Activated T-cell treated with anti-CD3 and anti-CD28 coated beads, Interleukin-2, amount 50 U/mL, for 72 hours (primary cell): ENCODE data around the gene ADGRL1. TPM values are rescaled to one million over a fixed set of nuclear protein-coding genes. Genes with fewer than 3 reads are reported as not detected.
A peak's percentile ranks its signal among the peaks of the same experiment; 100 is the strongest.
"Not testable (repeated sequence)": the region's sequence is repeated elsewhere in the genome, so short reads cannot be mapped to it uniquely, and the experiment has no call there.

Experiments
- ATAC-seq, 2 donors: fragments of 150-1000 bp; cut with Tn5 transposase; replicated peaks in 1 of 2; 2 replicates each; pipeline ENCODE4 v1.10.0; 2021; ENCODE audit warnings: moderate library complexity in 2 of 2, mild to moderate bottlenecking in 1 of 2
- DNase-seq, 2 donors: peaks; one replicate each; pipeline ENCODE4 v3.0.0; 2021 to 2022; ENCODE audit warnings: mixed read lengths in 1 of 2
- H3K27ac Mint-ChIP-seq: one replicate; pipeline ENCODE4 v1.8.0; 2022; ENCODE audit warnings: mild to moderate bottlenecking, moderate library complexity, mixed read lengths
- H3K27me3 Mint-ChIP-seq: one replicate; pipeline ENCODE4 v1.8.0; 2022; ENCODE audit warnings: low read depth, mixed read lengths
- H3K36me3 Mint-ChIP-seq, 2 donors: one replicate each; pipeline ENCODE4 v1.8.0; 2022; ENCODE audit warnings: mixed read lengths in 2 of 2, mild to moderate bottlenecking in 1 of 2; ENCODE audit not compliant: insufficient read depth in 2 of 2
- H3K4me1 Mint-ChIP-seq: one replicate; pipeline ENCODE4 v1.8.0; 2022; ENCODE audit warnings: low read depth, mixed read lengths
- H3K4me3 Mint-ChIP-seq, 2 donors: one replicate each; pipeline ENCODE4 v1.8.0; 2022; ENCODE audit warnings: mild to moderate bottlenecking in 2 of 2, mixed read lengths in 2 of 2, moderate library complexity in 2 of 2
- H3K9me3 Mint-ChIP-seq, 2 donors: one replicate each; pipeline ENCODE4 v1.8.0; 2022; ENCODE audit warnings: mixed read lengths in 2 of 2
- total RNA-seq, 2 donors: library from RNA; stranded (reverse); gene quantifications; one replicate each; pipeline ENCODE4 v1.2.3, GENCODE V29; 2022

The ADGRL1 gene
- total RNA-seq, 2 donors from 2014 or later, result 15.0 to 21.2 TPM

DNA sequence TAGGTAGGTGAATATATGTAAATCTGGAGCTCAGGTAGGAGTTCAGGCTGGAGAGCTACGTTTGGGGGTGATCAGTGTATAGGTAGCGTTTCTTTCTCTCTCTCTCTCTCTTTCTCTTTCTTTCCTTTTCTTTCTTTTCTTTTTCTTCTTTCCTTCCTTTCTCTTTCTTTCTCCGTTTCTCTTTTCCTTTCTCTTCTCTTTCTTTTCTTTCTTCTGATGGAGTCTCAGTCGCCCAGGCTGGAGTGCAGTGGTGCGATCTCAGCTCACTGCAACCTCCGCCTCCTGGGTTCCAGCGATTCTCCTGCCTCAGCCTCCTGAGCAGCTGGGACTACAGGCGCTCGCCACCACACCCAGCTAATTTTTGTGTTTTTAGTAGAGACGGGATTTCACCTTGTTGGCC is 59.8 kb downstream of the ADGRL1 start:
- H3K27me3 Mint-ChIP-seq, H3K27ac Mint-ChIP-seq, H3K9me3 Mint-ChIP-seq, DNase-seq, H3K4me3 Mint-ChIP-seq, ATAC-seq, H3K36me3 Mint-ChIP-seq: not testable (repeated sequence)
- peaks cover 47% of the 10 kb centered on the region for H3K4me1 Mint-ChIP-seq

- H3K4me1 Mint-ChIP-seq, result peaks cover 47% of the 10 kb centered on the region
- H3K4me3 Mint-ChIP-seq, result no peak overlapping the region
- DNase-seq (no peak), ATAC-seq (no peak)
- H3K36me3 Mint-ChIP-seq, result no peaks in the 10 kb centered on the region
- no peaks in the 10 kb centered on the region for H3K9me3 Mint-ChIP-seq
- no peaks in the 10 kb centered on the region for H3K27me3 Mint-ChIP-seq
- no peak overlapping the region for H3K27ac Mint-ChIP-seq
These were observed 60.6 kb downstream of the ADGRL1 start for GRCh38 chr19:14145381-14145780.

DNA sequence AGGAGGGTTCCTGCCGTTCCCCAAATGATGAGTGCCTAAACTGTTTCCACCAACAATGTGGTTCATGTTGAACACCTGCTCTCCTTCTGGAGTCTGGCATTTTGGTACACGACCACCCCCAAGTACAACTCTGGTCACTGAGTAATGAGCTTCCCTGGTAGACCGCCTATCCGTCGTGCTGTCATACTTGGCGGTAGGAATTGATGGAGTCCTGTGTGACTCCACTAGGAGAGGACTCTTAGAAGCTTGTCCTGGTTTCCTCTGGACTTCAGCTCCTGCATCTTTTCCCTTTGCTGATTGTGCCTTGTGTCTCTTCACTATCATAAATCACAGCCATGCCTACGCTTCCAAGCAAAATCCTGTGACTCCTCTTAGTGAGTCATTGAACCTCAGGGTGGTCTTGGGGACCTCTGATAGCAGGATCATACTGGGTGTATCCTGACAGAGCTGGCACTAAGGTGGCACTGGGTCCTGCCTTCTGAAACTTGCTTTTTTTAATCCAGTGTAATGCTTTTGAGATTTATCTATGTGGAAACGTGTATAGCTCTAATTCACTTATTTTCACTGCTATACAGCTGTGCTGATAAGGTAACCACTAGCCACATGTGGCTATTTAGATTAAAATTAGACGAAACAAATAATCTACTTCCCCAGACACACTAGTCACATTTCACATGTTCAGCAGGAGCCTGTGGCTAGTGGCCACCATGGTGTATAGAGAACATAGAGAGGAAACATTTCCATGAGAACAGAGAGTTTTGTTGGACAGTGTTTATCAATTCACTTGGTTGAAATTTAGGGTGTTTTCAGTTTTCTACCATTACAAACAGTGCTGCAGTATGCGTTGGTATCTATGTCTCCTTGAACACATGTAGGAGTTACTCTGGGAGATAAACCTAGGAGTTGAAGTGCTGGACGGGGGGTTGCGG is 63.4 kb downstream of the ADGRL1 start:
- H3K27me3 Mint-ChIP-seq, result no peaks in the 10 kb centered on the region
- DNase-seq, result no peak

GRCh38 chr19:14141041-14141440 is 64.9 kb downstream of the ADGRL1 start:
- Mint-ChIP-seq H3K36me3 (peaks cover 0 to 2% of the 10 kb centered on the region in 2 donors), H3K9me3 (no peaks in the 10 kb centered on the region), H3K4me3 (no peak overlapping the region), H3K27me3 (no peaks in the 10 kb centered on the region), H3K4me1 (peaks cover 36% of the 10 kb centered on the region), H3K27ac (no peak overlapping the region)
- ATAC-seq (no peak), DNase-seq (no peak)

More for the DNA sequence above, 63.4 kb downstream of the ADGRL1 start:
- Mint-ChIP-seq H3K27ac (no peak overlapping the region), H3K4me3 (no peak overlapping the region), H3K36me3 (peaks cover 0 to 2% of the 10 kb centered on the region in 2 donors), H3K9me3 (no peaks in the 10 kb centered on the region), H3K4me1 (peaks cover 39% of the 10 kb centered on the region)
- no peak for ATAC-seq

GRCh38 chr19:14139944-14140343 is 66.0 kb downstream of the ADGRL1 start:
- ATAC-seq, result no peak
- no peaks in the 10 kb centered on the region for H3K27me3 Mint-ChIP-seq
- no peak overlapping the region for H3K27ac Mint-ChIP-seq
- no peak overlapping the region for H3K4me3 Mint-ChIP-seq
- peaks cover 39% of the 10 kb centered on the region for H3K4me1 Mint-ChIP-seq
- no peak for DNase-seq
- H3K9me3 Mint-ChIP-seq, result no peaks in the 10 kb centered on the region
- peaks cover 1 to 6% of the 10 kb centered on the region in 2 donors for H3K36me3 Mint-ChIP-seq

DNA sequence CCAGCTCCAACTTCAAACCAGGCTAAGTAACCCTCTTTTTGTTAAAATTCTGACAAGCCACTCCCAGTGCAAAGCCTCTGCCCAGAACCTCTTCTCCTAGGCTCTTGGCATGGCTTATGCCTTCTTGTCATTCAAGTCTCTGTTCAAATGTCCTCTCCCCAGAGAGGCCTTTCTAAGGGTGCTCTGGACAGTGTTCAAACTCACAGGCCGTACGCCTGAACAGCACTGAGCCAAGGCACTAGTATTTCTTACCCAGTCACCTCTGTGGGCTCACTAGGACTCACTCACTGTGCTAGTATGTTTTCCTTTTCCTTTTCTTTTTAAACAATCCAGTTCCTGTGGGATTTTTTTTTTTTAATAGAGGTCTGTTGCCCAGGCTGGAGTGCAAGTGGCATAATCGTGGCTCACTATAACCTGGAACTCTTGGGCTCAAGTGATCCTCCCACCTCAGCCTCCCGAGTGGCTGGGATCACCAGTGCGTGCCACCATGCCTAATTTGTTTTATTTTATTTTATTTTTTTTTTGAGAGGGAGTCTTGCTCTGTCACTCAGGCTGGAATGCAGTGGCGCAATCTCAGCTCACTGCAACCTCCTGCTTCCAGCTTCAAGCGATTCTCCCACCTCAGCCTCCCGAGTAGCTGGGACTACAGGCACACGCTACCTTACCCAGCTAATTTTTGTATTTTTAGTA is 67.2 kb downstream of the ADGRL1 start:
- peaks cover 4 to 14% of the 10 kb centered on the region in 2 donors for H3K36me3 Mint-ChIP-seq

GRCh38 chr19:14136509-14137281 is 69.3 kb downstream of the ADGRL1 start, which contains the start of gene ASF1B:
TSS of gene ASF1B (minus strand) at chr19:14136589. CDS start at chr19:14136456, 133 bp downstream.
- peak within 1 kb of the TSS; percentile 78 for H3K27ac Mint-ChIP-seq
- H3K27me3 Mint-ChIP-seq, result no peaks in the 10 kb centered on the region
- H3K4me1 Mint-ChIP-seq, result peaks cover 44% of the 10 kb centered on the region
- H3K4me3 Mint-ChIP-seq, result peak within 1 kb of the TSS; percentile 71 to 85
- DNase-seq (peak; percentile 98 to 99), ATAC-seq (peak; percentile 84 to 85)
- H3K36me3 Mint-ChIP-seq, result peaks cover 11 to 15% of the 10 kb centered on the region in 2 donors
- H3K9me3 Mint-ChIP-seq, result no peaks in the 10 kb centered on the region

More for the DNA sequence above, 67.2 kb downstream of the ADGRL1 start:
- Mint-ChIP-seq H3K27ac (peak overlapping the region; percentile 78), H3K4me1 (peaks cover 49% of the 10 kb centered on the region), H3K4me3 (peak overlapping the region; percentile 56 to 64), H3K9me3 (no peaks in the 10 kb centered on the region), H3K27me3 (no peaks in the 10 kb centered on the region)
- ATAC-seq, result no peak
- DNase-seq, result no peak

GRCh38 chr19:14135985-14136508 is 69.9 kb downstream of the ADGRL1 start:
- peak overlapping the region; percentile 71 to 85 for H3K4me3 Mint-ChIP-seq
- no peaks in the 10 kb centered on the region for H3K27me3 Mint-ChIP-seq
- peak in 1 of 2 donors; percentile 16 for DNase-seq
- H3K4me1 Mint-ChIP-seq, result peaks cover 43% of the 10 kb centered on the region
- H3K27ac Mint-ChIP-seq, result peak overlapping the region; percentile 78
- H3K36me3 Mint-ChIP-seq, result peaks cover 11 to 16% of the 10 kb centered on the region in 2 donors
- no peaks in the 10 kb centered on the region for H3K9me3 Mint-ChIP-seq
- ATAC-seq, result no peak

DNA sequence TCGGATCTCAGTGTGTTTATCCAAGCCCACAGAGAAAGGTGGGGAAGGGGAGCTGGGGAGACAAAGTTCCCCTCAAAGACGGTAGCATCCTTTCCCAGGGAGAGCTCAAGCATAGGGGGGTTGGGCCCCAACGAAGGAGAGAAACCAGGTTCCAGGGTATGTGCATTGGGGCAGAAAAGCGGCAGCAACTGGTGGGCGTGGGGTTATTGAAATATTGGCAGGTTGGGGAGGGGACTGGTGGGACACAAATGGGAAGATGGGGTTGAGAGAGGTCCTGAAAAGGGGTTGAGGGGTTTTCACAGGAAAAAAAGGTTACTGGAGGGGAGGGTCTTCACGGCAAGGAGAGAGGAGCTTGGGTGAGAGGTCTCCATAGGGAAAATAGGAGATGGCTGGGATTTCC is 70.6 kb downstream of the ADGRL1 start:
- H3K27ac Mint-ChIP-seq, result peak overlapping the region; percentile 78
- no peaks in the 10 kb centered on the region for H3K27me3 Mint-ChIP-seq

DNA sequence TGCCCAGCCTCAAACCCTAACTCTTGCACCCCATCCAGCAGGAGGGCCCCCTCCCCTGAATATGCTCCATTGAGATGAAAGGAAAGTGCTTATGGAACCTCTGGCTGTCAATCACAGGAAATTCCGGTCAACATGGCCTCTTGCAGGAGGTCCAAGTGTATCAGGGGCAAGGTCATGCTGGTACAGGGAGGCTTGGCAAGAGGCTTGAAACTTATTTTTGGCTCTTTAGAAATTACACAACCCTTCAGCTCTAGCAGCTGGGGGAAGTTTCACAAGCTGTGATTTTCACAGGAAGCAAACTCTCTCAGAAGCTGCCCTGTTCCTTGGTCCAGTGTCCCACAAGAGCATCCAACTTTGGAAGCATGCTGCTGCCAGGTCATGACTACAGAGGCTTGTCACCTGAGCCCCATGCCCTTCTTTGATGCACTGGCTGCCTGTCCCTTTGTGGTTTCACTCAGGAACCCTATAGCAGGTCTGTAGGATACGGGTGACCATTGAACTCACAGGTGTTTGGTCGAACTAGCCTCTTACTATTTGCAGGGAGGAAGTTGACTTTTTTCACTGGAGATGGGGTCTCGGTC is 78.0 kb downstream of the ADGRL1 start:
- no peak overlapping the region for H3K27ac Mint-ChIP-seq
- H3K4me3 Mint-ChIP-seq, result no peak overlapping the region
- H3K36me3 Mint-ChIP-seq, result peaks cover 7 to 8% of the 10 kb centered on the region in 2 donors
- ATAC-seq (no peak), DNase-seq (no peak)
- peaks cover under 1% of the 10 kb centered on the region for H3K4me1 Mint-ChIP-seq
- H3K9me3 Mint-ChIP-seq, result no peaks in the 10 kb centered on the region
- H3K27me3 Mint-ChIP-seq, result no peaks in the 10 kb centered on the region

More for the DNA sequence above, 70.6 kb downstream of the ADGRL1 start:
- Mint-ChIP-seq H3K36me3 (peaks cover 11 to 16% of the 10 kb centered on the region in 2 donors), H3K9me3 (no peaks in the 10 kb centered on the region), H3K4me1 (peaks cover 43% of the 10 kb centered on the region), H3K4me3 (peak overlapping the region; percentile 71 to 85)
- no peak for ATAC-seq
- DNase-seq, result no peak

DNA sequence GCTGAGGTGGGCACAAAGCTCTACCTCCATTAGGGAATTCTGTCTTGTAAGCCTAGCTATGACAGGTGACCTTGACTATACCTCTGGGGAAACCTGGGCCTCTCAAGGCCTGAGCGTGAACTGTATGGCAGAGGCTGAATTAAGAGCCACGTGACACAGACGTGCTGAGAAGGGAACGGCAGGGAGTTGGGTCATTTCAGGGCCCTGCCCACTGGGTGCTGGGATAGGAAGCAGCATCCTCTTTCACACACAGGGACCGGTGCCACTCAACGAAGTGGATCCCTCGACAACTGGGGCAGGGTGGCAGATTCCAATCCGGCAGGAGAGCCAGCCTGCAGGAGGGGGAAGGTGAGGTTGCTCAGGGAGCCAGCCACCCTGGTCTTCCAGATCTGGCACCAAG is 78.8 kb downstream of the ADGRL1 start:
- no peak overlapping the region for H3K4me3 Mint-ChIP-seq
- no peak for DNase-seq
- no peaks in the 10 kb centered on the region for H3K9me3 Mint-ChIP-seq
- H3K4me1 Mint-ChIP-seq, result no peaks in the 10 kb centered on the region
- H3K36me3 Mint-ChIP-seq, result peaks cover 2 to 8% of the 10 kb centered on the region in 2 donors
- ATAC-seq, result no peak
- H3K27ac Mint-ChIP-seq, result no peak overlapping the region
- H3K27me3 Mint-ChIP-seq, result no peaks in the 10 kb centered on the region

DNA sequence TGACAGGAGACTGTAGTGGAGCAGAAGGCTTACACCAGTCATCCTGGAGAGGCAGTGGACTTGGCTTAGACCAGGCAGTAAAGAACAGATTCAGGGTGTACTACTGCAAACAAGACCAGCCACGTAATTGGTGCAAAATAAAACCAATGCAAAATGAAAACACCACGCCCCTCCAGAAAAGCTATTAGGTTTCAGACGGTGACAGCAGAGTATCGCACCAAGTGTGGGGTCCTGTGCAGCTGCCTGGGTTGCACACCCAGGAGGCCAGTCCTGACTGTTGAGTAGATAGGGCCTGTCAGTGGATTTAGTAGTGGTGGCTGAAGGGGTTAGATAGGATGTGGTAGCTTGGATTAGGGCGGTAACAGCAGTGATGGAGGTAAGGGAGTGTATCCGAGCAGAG is 83.0 kb downstream of the ADGRL1 start:
- Mint-ChIP-seq H3K4me1 (peaks cover 11% of the 10 kb centered on the region), H3K9me3 (no peaks in the 10 kb centered on the region), H3K27ac (no peak overlapping the region), H3K36me3 (peaks cover 0 to 8% of the 10 kb centered on the region in 2 donors), H3K27me3 (no peaks in the 10 kb centered on the region), H3K4me3 (no peak overlapping the region)
- no peak for ATAC-seq
- no peak for DNase-seq
